ENCODE data around the gene SAC3D1. TPM values are rescaled to one million over a fixed set of nuclear protein-coding genes. Genes with fewer than 3 reads are reported as not detected.

Gene SAC3D1
- total and polyA plus RNA-seq, 7 experiments from 2014 or later, result 2.7 to 18.2 (median 9.6) TPM

DNA sequence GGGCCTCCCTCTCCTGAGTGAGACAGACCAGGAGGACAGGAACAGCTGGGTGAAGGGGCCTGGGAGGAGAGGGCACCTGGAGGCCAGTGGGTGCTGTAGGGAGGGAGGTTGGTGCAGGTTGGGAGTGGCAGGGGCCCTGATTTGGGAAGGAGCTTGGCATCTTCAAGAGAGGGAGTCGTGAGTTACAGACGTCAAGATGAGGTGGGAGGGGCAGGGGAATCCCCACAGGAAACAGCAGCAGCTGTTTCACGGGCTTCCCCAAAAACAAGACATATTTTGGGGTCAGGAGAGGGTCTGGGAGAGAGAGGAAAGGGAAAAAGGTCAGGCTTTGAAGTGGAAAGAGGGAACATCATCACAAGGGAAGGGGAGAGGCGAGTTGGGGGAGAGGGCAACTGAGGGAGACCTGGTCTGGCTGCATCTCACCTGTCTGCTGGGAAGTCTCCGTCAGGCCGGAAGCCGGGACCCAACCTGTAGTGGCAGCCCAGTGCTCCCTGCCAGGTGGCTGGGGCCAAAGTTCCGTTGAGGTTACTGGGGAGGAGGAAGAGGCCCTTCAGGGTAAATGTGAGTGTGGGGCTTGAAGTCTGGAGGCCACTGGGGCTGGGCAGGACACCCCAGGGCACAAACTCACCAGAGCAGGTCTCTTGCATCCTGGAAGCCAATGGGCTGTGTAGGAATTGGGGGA, 13.0 kb downstream of the SAC3D1 start:
- H3K36me3 Mint-ChIP-seq, result no peaks in the 10 kb centered on the region
- DNase-seq (peak in 7 of 9 donors; percentile 17 to 52 (median 39)), ATAC-seq (peak; percentile 72)
- no peaks in the 10 kb centered on the region for H3K27me3 Mint-ChIP-seq
- Histone ChIP-seq H3K36me3 (ENCODE audit: control insufficient read depth in 2 of 3, insufficient read depth in 3 of 3, low read length in 3 of 3) (no peaks in the 10 kb centered on the region), H3K27me3 (ENCODE audit: control insufficient read depth in 2 of 2, insufficient read depth in 2 of 2, low read length in 2 of 2) (no peaks in the 10 kb centered on the region), H3K9me3 (ENCODE audit: control insufficient read depth in 2 of 3, low read length in 3 of 3) (no peaks in the 10 kb centered on the region), H3K4me3 (ENCODE audit: low read length) (no peak overlapping the region), H3K27ac (ENCODE audit: low read depth, low read length) (peak overlapping the region; percentile 56), H3K4me1 (ENCODE audit: control insufficient read depth in 2 of 2, insufficient read depth in 2 of 2, low read length in 2 of 2) (peaks cover 3 to 12% of the 10 kb centered on the region in 2 donors)
- ChIA-PET POLR2A (interaction anchor here (1.4 kb wide), 1 partner anchor 11 kb away, joined by 4 read pairs; no protein-coding TSS in a partner anchor), CTCF (no interaction called here)
- peak overlapping the region; percentile 41 to 85 (median 70) for H3K4me3 Mint-ChIP-seq
- H3K4me1 Mint-ChIP-seq, result peaks cover 9 to 22% (median 14%) of the 10 kb centered on the region in 7 donors
- intact Hi-C loops (cut with micrococcal nuclease), result loop anchor here in 1 of 2 donors (2.0 kb wide), 1 partner anchor 13 kb away; the partner anchor contains the start of gene SAC3D1
- H3K27ac Mint-ChIP-seq, result peak overlapping the region; percentile 24 to 92 (median 79)
- H3K9me3 Mint-ChIP-seq, result no peaks in the 10 kb centered on the region

DNA sequence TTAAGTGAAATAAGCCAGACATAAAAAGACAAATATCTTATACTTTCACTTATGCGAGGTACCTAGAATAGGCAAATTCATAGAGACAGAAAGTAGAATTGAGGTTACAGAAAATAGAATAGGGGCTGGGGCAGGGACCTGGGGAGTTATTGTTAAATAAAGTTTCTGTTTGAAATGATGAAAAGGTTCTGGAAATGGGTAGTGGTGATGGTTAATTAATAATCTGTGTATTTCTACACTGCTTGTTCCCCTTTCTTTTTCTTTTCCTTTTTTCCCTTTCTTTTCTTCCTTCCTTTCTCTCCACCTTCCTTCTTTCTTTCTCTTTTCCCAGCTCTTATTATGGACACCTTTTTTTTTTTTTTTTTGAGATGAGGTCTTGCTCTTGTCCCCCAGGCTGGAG, 14.5 kb downstream of the SAC3D1 start:
- Mint-ChIP-seq H3K36me3 (no peaks in the 10 kb centered on the region), H3K4me3 (no peak overlapping the region), H3K4me1 (peaks cover 9 to 32% (median 14%) of the 10 kb centered on the region in 7 donors), H3K9me3 (no peaks in the 10 kb centered on the region), H3K27me3 (no peaks in the 10 kb centered on the region), H3K27ac (peak overlapping the region in 3 of 9 donors; percentile 17 to 43 (median 30))
- H3K27ac ChIP-seq (ENCODE audit: low read depth, low read length), result no peak overlapping the region
- CTCF ChIA-PET, result interaction anchor here (1.0 kb wide), 1 partner anchor 9 kb away, joined by 3 read pairs; no protein-coding TSS in a partner anchor
- no peaks in the 10 kb centered on the region for H3K27me3 ChIP-seq (ENCODE audit: control insufficient read depth in 2 of 2, insufficient read depth in 2 of 2, low read length in 2 of 2)
- no peak for ATAC-seq
- no peak overlapping the region for H3K4me3 ChIP-seq (ENCODE audit: low read length)
- H3K4me1 ChIP-seq (ENCODE audit: control insufficient read depth in 2 of 2, insufficient read depth in 2 of 2, low read length in 2 of 2), result peaks cover 3 to 12% of the 10 kb centered on the region in 2 donors
- intact Hi-C loops (cut with micrococcal nuclease), result loop anchor here in 1 of 2 donors (2.0 kb wide), 1 partner anchor 15 kb away; the partner anchor contains the start of gene SAC3D1
- POLR2A ChIA-PET, result interaction anchor here (0.6 kb wide), 1 partner anchor 212 kb away, joined by 3 read pairs; no protein-coding TSS in a partner anchor
- H3K9me3 ChIP-seq (ENCODE audit: control insufficient read depth in 2 of 3, low read length in 3 of 3), result no peaks in the 10 kb centered on the region
- DNase-seq, result no peak
- no peaks in the 10 kb centered on the region for H3K36me3 ChIP-seq (ENCODE audit: control insufficient read depth in 2 of 3, insufficient read depth in 3 of 3, low read length in 3 of 3)

- intact Hi-C loops (cut with micrococcal nuclease), result no loop called here
- no peak for ATAC-seq
- H3K36me3 ChIP-seq (ENCODE audit: control insufficient read depth in 2 of 3, insufficient read depth in 3 of 3, low read length in 3 of 3), result no peaks in the 10 kb centered on the region
- no peak overlapping the region for H3K4me3 Mint-ChIP-seq
- CTCF ChIA-PET, result no interaction called here
- no peaks in the 10 kb centered on the region for H3K36me3 Mint-ChIP-seq
- POLR2A ChIA-PET, result interaction anchor here (0.5 kb wide), 1 partner anchor 11 kb away, joined by 4 read pairs; no protein-coding TSS in a partner anchor
- H3K27me3 ChIP-seq (ENCODE audit: control insufficient read depth in 2 of 2, insufficient read depth in 2 of 2, low read length in 2 of 2), result no peaks in the 10 kb centered on the region
- H3K27me3 Mint-ChIP-seq, result no peaks in the 10 kb centered on the region
- no peak overlapping the region for H3K27ac ChIP-seq (ENCODE audit: low read depth, low read length)
- no peak overlapping the region for H3K4me3 ChIP-seq (ENCODE audit: low read length)
- H3K4me1 Mint-ChIP-seq, result peaks cover 11 to 40% (median 14%) of the 10 kb centered on the region in 7 donors
- DNase-seq, result no peak
- H3K27ac Mint-ChIP-seq, result no peak overlapping the region
- H3K9me3 ChIP-seq (ENCODE audit: control insufficient read depth in 2 of 3, low read length in 3 of 3), result no peaks in the 10 kb centered on the region
- H3K4me1 ChIP-seq (ENCODE audit: control insufficient read depth in 2 of 2, insufficient read depth in 2 of 2, low read length in 2 of 2), result peaks cover 3 to 12% of the 10 kb centered on the region in 2 donors
- no peaks in the 10 kb centered on the region for H3K9me3 Mint-ChIP-seq
Observed at GRCh38 chr11:65056999-65057398, 16.0 kb downstream of the SAC3D1 start.

- DNase-seq (no peak), ATAC-seq (no peak)
- peaks cover 3 to 12% of the 10 kb centered on the region in 2 donors for H3K4me1 ChIP-seq (ENCODE audit: control insufficient read depth in 2 of 2, insufficient read depth in 2 of 2, low read length in 2 of 2)
- no peaks in the 10 kb centered on the region for H3K9me3 ChIP-seq (ENCODE audit: control insufficient read depth in 2 of 3, low read length in 3 of 3)
- Mint-ChIP-seq H3K4me3 (no peak overlapping the region), H3K27me3 (no peaks in the 10 kb centered on the region), H3K4me1 (peaks cover 11 to 40% (median 15%) of the 10 kb centered on the region in 7 donors), H3K9me3 (no peaks in the 10 kb centered on the region), H3K36me3 (no peaks in the 10 kb centered on the region), H3K27ac (no peak overlapping the region)
- intact Hi-C loops (cut with micrococcal nuclease), result no loop called here
- no peaks in the 10 kb centered on the region for H3K27me3 ChIP-seq (ENCODE audit: control insufficient read depth in 2 of 2, insufficient read depth in 2 of 2, low read length in 2 of 2)
- POLR2A ChIA-PET, result interaction anchor here (0.5 kb wide), 1 partner anchor 11 kb away, joined by 4 read pairs; no protein-coding TSS in a partner anchor
- no peaks in the 10 kb centered on the region for H3K36me3 ChIP-seq (ENCODE audit: control insufficient read depth in 2 of 3, insufficient read depth in 3 of 3, low read length in 3 of 3)
- CTCF ChIA-PET, result no interaction called here
- no peak overlapping the region for H3K4me3 ChIP-seq (ENCODE audit: low read length)
- H3K27ac ChIP-seq (ENCODE audit: low read depth, low read length), result no peak overlapping the region
Observed at GRCh38 chr11:65057526-65057925, 16.5 kb downstream of the SAC3D1 start.

- Mint-ChIP-seq H3K4me1 (peaks cover 11 to 40% (median 15%) of the 10 kb centered on the region in 7 donors), H3K9me3 (no peaks in the 10 kb centered on the region), H3K27ac (no peak overlapping the region), H3K4me3 (no peak overlapping the region), H3K36me3 (no peaks in the 10 kb centered on the region), H3K27me3 (no peaks in the 10 kb centered on the region)
- H3K4me1 ChIP-seq (ENCODE audit: control insufficient read depth in 2 of 2, insufficient read depth in 2 of 2, low read length in 2 of 2), result peaks cover 3 to 12% of the 10 kb centered on the region in 2 donors
- ChIA-PET POLR2A (no interaction called here), CTCF (no interaction called here)
- H3K36me3 ChIP-seq (ENCODE audit: control insufficient read depth in 2 of 3, insufficient read depth in 3 of 3, low read length in 3 of 3), result no peaks in the 10 kb centered on the region
- ATAC-seq, result no peak
- no peak overlapping the region for H3K27ac ChIP-seq (ENCODE audit: low read depth, low read length)
- no peak overlapping the region for H3K4me3 ChIP-seq (ENCODE audit: low read length)
- intact Hi-C loops (cut with micrococcal nuclease), result no loop called here
- no peaks in the 10 kb centered on the region for H3K27me3 ChIP-seq (ENCODE audit: control insufficient read depth in 2 of 2, insufficient read depth in 2 of 2, low read length in 2 of 2)
- no peaks in the 10 kb centered on the region for H3K9me3 ChIP-seq (ENCODE audit: control insufficient read depth in 2 of 3, low read length in 3 of 3)
- no peak for DNase-seq
Observed at GRCh38 chr11:65058012-65058411, 17.0 kb downstream of the SAC3D1 start.

- Mint-ChIP-seq H3K4me3 (no peak within 1 kb of the TSS), H3K4me1 (peaks cover 9 to 35% (median 13%) of the 10 kb centered on the region in 7 donors), H3K36me3 (no peaks in the 10 kb centered on the region), H3K9me3 (no peaks in the 10 kb centered on the region), H3K27me3 (no peaks in the 10 kb centered on the region), H3K27ac (no peak within 1 kb of the TSS)
- Histone ChIP-seq H3K4me3 (ENCODE audit: low read length) (no peak within 1 kb of the TSS), H3K27ac (ENCODE audit: low read depth, low read length) (no peak within 1 kb of the TSS), H3K9me3 (ENCODE audit: control insufficient read depth in 2 of 3, low read length in 3 of 3) (no peaks in the 10 kb centered on the region), H3K4me1 (ENCODE audit: control insufficient read depth in 2 of 2, insufficient read depth in 2 of 2, low read length in 2 of 2) (peaks cover 3 to 11% of the 10 kb centered on the region in 2 donors), H3K36me3 (ENCODE audit: control insufficient read depth in 2 of 3, insufficient read depth in 3 of 3, low read length in 3 of 3) (no peaks in the 10 kb centered on the region), H3K27me3 (ENCODE audit: control insufficient read depth in 2 of 2, insufficient read depth in 2 of 2, low read length in 2 of 2) (no peaks in the 10 kb centered on the region)
- intact Hi-C loops (cut with micrococcal nuclease), result no loop called here
- ChIA-PET CTCF (interaction anchor here (0.7 kb wide), 1 partner anchor 293 kb away, joined by 3 read pairs; no protein-coding TSS in a partner anchor), POLR2A (no interaction called here)
- DNase-seq, result no peak
- ATAC-seq, result no peak
Observed at GRCh38 chr11:65058419-65059054, 17.5 kb downstream of the SAC3D1 start, which contains the start of gene NAALADL1. Gene NAALADL1, minus strand, starts transcription at chr11:65058553. Its CDS starts 32 bp downstream, at chr11:65058521.

Data from naive thymus-derived CD4-positive, alpha-beta T cell (primary cell).